Heart left ventricle (tissue), 16 donors: ENCODE data around the gene ERAS. TPM values are rescaled to one million over a fixed set of nuclear protein-coding genes. Genes with fewer than 3 reads are reported as not detected.

Experiments
- ATAC-seq, 4 donors: fragments of 200-7000 bp; cut with Tn5 transposase; one replicate each; pipeline ENCODE4 v1.9.1; 2020 to 2022; ENCODE audit warnings: moderate library complexity in 4 of 4, mild to moderate bottlenecking in 3 of 4, moderate number of reproducible peaks in 1 of 4
- DNase-seq, 5 donors: peaks; one replicate each; pipeline ENCODE4 v3.0.0-alpha.2; 2020
- H3K27ac ChIP-seq, 12 donors: fragments of 200-600 bp; sonication (generic) in 4 of 12; one replicate each; pipeline versions ENCODE4 v1.5.0 to v1.8.0; 2016 to 2022; ENCODE audit warnings: mild to moderate bottlenecking in 2 of 12
- H3K27me3 ChIP-seq, 9 donors: fragments of 200-600 bp; sonication (generic) in 2 of 9; one replicate each; pipeline versions ENCODE4 v1.5.1 to v1.8.0; 2016 to 2022; ENCODE audit warnings: mild to moderate bottlenecking in 3 of 9
- H3K36me3 ChIP-seq, 9 donors: fragments of 200-600 bp; sonication (generic) in 2 of 9; one replicate each; pipeline versions ENCODE4 v1.5.0 to v1.8.0; 2018 to 2022; ENCODE audit warnings: mild to moderate bottlenecking in 2 of 9
- H3K4me1 ChIP-seq, 12 donors: fragments of 200-600 bp; sonication (generic) in 4 of 12; one replicate each; pipeline versions ENCODE4 v1.5.0 to v1.8.0; 2016 to 2022; ENCODE audit warnings: mild to moderate bottlenecking in 3 of 12
- H3K4me3 ChIP-seq, 12 donors: fragments of 200-600 bp; sonication (generic) in 4 of 12; one replicate each; pipeline versions ENCODE4 v1.5.0 to v1.8.0; 2017 to 2022; ENCODE audit warnings: mild to moderate bottlenecking in 9 of 12, moderate library complexity in 4 of 12
- H3K9me3 ChIP-seq, 12 donors: fragments of 200-600 bp; sonication (generic) in 4 of 12; one replicate each; pipeline versions ENCODE4 v1.5.0 to v1.8.0; 2016 to 2022; ENCODE audit warnings: mild to moderate bottlenecking in 1 of 12
- POLR2A ChIP-seq, 2 donors: fragments of 450-650 bp; IDR thresholded peaks; one replicate each; pipeline ENCODE4 v1.6.1; 2017; ENCODE audit warnings: antibody characterized with exemption in 2 of 2, mild to moderate bottlenecking in 2 of 2, moderate library complexity in 2 of 2
- WGBS, 4 donors: extraction: QIAGEN DNeasy Blood & Tissue Kit in 2 of 4; methylation state at CpG; one replicate each; pipeline versions ENCODE4 v1.1.5 to v1.1.7; 2013 to 2018; 5-methylcytosine and 5-hydroxymethylcytosine counted together
- intact Hi-C, 10 donors: fragments of 100-400 bp; cut with DNase I; formaldehyde crosslinking; loops; one replicate each; pipeline versions ENCODE4 v1.11.1 to v1.14.2; 2022
- polyA plus RNA-seq, 2 donors: library from polyadenylated mRNA; stranded (reverse); fragments of 200-250 nt; gene quantifications; one replicate each; pipeline ENCODE4 v1.2.3, GENCODE V29; 2013
- total RNA-seq, 9 donors: library from RNA; depleted of rRNA in 2 of 9; stranded (reverse); fragments of >200 nt in 2 of 9; fragmentation: NEBNext Ultra II Directional in 3 of 9; extraction: Animal tissue kit (Norgen Biotek cat#: 25700) in 3 of 9; gene quantifications; one replicate each; pipeline versions ENCODE4 v1.1.0 to v1.2.4, GENCODE V29; 2016 to 2023
- TF ChIP-seq, protein P1 (sequence below), 12 donors: fragments of 200-600 bp; sonication (generic) in 4 of 12; IDR thresholded peaks; one replicate each; pipeline versions ENCODE4 v1.5.0 to v1.8.0; 2018 to 2022; ENCODE audit warnings: antibody characterized with exemption in 12 of 12, mild to moderate bottlenecking in 5 of 12
- donor health status: ischemic (EF 13 %, LVEDD 7.1; RV severe dilation, severe dysfunction).
- donor health status: healthy with polysubstance abuse.
- donor health status: DM: no; HTN: yes; CAD: no.
- donor health status: DM: no; HTN: no; CAD: no.
- donor health status: ischemic (EF 25% LVEDD 6.9; RV normal size, moderate dysfunction).
- donor health status: ischemic (EF 25% LVEDD 5.7; RV mildly dilated, moderate dysfunction).
- donor health status: healthy.
- donor health status: DM: yes; HTN: yes; CAD: no.
- donor health status: ischemic (EF 35%, LVEDD 5.7; RV mildly dilated, moderate dysfunction).
- donor health status: nonischemic (EF 11% LVEDD 7.7; RV severe dilation, severe dysfunction).
- donor health status: DM: yes; HTN: yes; CAD: no.
- donor health status: PGD.
- donor health status: ischemic (EF 29% LVEDD 5.4; RV normal size, mild dysfunction).
- donor health status: nonischemic (EF 23%, LVEDD 6.1; RV moderate dilation, normal function).

ERAS gene
- total and polyA plus RNA-seq, 11 donors: not detected

DNA sequence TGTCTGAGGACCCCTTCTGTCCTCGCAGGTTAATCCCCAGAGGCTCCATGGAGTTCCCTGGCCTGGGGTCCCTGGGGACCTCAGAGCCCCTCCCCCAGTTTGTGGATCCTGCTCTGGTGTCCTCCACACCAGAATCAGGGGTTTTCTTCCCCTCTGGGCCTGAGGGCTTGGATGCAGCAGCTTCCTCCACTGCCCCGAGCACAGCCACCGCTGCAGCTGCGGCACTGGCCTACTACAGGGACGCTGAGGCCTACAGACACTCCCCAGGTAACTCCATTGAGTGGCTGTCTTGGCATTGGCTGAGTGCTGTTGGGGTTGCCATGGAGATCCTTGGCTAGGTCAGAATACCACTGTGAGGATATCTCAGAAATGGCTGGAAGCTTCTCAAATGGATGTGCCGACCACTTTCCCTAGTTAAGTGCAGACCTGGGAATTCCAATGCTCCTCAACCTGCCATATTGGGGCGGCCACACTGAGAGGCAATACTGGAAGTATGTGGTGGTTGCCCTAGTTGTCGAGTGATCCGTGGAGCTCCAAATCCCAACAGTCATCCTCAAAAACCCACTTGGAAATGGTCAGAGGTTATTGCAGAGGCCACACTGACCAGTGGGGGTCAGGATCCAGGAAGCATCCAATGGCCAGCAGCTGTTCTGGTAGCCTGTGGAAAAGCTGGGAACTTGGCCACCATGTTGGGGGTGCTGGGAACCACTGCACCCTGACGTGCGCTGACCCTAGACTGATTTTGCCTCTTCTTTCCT lies 35.1 kb upstream of the ERAS start:
- DNase-seq (no peak), ATAC-seq (no peak)
- Histone ChIP-seq H3K4me3 (no peak overlapping the region), H3K4me1 (no peaks in the 10 kb centered on the region), H3K36me3 (no peaks in the 10 kb centered on the region), H3K27ac (no peak overlapping the region), H3K27me3 (peaks cover 0 to 17% (median 0%) of the 10 kb centered on the region in 9 donors), H3K9me3 (no peaks in the 10 kb centered on the region)
- TF ChIP-seq, protein P1, sequence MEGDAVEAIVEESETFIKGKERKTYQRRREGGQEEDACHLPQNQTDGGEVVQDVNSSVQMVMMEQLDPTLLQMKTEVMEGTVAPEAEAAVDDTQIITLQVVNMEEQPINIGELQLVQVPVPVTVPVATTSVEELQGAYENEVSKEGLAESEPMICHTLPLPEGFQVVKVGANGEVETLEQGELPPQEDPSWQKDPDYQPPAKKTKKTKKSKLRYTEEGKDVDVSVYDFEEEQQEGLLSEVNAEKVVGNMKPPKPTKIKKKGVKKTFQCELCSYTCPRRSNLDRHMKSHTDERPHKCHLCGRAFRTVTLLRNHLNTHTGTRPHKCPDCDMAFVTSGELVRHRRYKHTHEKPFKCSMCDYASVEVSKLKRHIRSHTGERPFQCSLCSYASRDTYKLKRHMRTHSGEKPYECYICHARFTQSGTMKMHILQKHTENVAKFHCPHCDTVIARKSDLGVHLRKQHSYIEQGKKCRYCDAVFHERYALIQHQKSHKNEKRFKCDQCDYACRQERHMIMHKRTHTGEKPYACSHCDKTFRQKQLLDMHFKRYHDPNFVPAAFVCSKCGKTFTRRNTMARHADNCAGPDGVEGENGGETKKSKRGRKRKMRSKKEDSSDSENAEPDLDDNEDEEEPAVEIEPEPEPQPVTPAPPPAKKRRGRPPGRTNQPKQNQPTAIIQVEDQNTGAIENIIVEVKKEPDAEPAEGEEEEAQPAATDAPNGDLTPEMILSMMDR (IDR thresholded peaks at IDR 0.05): no peak
- no peak for TF ChIP-seq POLR2A (IDR thresholded peaks at IDR 0.05)
- intact Hi-C loops: loop anchor here in 1 of 10 donors (10.0 kb wide), 1 partner anchor 46 kb away; no protein-coding TSS in a partner anchor
- WGBS, 4 donors: 71 to 87% (median 82%) methylated on average over 7 to 11 of the region's 11 CpGs

DNA sequence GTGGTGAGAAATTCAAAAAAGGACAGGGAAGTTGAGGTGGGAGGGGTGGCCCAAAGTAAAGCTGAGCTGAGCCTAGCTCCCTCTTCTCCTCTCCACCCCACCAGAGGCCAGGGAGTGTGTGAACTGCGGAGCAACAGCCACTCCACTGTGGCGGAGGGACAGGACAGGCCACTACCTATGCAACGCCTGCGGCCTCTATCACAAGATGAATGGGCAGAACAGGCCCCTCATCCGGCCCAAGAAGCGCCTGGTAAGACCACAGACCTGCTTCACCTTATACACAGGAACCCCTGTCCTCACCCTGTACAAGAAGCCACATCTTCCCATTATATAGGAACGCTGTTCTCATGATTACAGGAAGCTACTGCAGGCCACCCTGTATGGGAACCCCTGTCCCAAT lies 34.1 kb upstream of the ERAS start:
- DNase-seq (no peak), ATAC-seq (no peak)
- intact Hi-C loops: loop anchor here in 1 of 10 donors (10.0 kb wide), 1 partner anchor 47 kb away; no protein-coding TSS in a partner anchor
- H3K4me1 ChIP-seq: no peaks in the 10 kb centered on the region
- peaks cover 0 to 12% (median 0%) of the 10 kb centered on the region in 9 donors for H3K27me3 ChIP-seq
- TF ChIP-seq, protein P1 (IDR thresholded peaks at IDR 0.05): no peak
- no peak for TF ChIP-seq POLR2A (IDR thresholded peaks at IDR 0.05)
- no peak overlapping the region for H3K4me3 ChIP-seq
- 71 to 93% (median 81%) methylated on average over 7 of the region's 7 CpGs for whole genome bisulfite sequencing, 4 donors
- no peaks in the 10 kb centered on the region for H3K36me3 ChIP-seq
- H3K9me3 ChIP-seq: no peaks in the 10 kb centered on the region
- no peak overlapping the region for H3K27ac ChIP-seq

DNA sequence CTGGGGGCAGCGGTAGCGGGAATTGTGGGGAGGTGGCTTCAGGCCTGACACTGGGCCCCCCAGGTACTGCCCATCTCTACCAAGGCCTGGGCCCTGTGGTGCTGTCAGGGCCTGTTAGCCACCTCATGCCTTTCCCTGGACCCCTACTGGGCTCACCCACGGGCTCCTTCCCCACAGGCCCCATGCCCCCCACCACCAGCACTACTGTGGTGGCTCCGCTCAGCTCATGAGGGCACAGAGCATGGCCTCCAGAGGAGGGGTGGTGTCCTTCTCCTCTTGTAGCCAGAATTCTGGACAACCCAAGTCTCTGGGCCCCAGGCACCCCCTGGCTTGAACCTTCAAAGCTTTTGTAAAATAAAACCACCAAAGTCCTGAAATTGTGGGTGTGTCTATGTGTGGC lies 32.4 kb upstream of the ERAS start:
- Histone ChIP-seq H3K4me1 (no peaks in the 10 kb centered on the region), H3K27ac (no peak overlapping the region), H3K9me3 (no peaks in the 10 kb centered on the region), H3K4me3 (no peak overlapping the region), H3K36me3 (no peaks in the 10 kb centered on the region), H3K27me3 (peaks cover 0 to 6% (median 0%) of the 10 kb centered on the region in 9 donors)
- 70 to 93% (median 85%) methylated on average over 2 to 4 of the region's 4 CpGs for WGBS, 4 donors
- ATAC-seq (no peak), DNase-seq (no peak)
- intact Hi-C loops: loop anchor here in 1 of 10 donors (10.0 kb wide), 1 partner anchor 49 kb away; no protein-coding TSS in a partner anchor
- TF ChIP-seq, protein P1 (IDR thresholded peaks at IDR 0.05): no peak
- TF ChIP-seq POLR2A (IDR thresholded peaks at IDR 0.05): no peak

DNA sequence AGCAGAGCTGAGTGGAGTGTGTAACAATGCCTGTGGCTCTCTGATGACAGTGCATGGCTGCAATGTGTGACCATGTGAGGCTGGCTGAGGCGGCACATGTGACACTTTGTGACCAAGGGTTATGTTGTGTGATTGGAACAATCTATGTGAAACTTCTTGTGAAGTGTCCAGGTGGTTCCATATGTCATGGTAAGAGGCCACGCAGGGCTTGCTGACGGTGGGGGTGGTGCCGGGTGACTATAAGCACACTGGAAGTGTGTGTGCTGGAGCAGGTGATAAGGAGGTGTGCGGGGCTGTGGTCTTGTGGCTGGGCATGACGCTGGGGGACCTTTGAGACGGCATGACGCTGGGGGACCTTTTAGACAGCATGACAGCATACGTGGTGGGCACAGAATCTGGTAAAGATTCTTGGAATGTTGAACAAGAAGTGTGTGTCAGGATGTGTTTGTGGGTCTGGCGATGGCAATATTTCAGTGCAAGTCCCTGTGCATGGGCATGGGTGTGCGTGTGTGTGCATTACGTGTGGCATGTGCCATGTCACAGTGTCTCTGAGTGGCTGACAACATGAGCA lies 31.9 kb upstream of the ERAS start:
- Histone ChIP-seq H3K36me3 (no peaks in the 10 kb centered on the region), H3K9me3 (no peaks in the 10 kb centered on the region), H3K27ac (no peak overlapping the region), H3K4me1 (no peaks in the 10 kb centered on the region), H3K4me3 (no peak overlapping the region), H3K27me3 (peaks cover 0 to 5% (median 0%) of the 10 kb centered on the region in 9 donors)
- TF ChIP-seq, protein P1 (IDR thresholded peaks at IDR 0.05): no peak
- TF ChIP-seq POLR2A (IDR thresholded peaks at IDR 0.05): no peak
- WGBS, 4 donors: 68 to 72% (median 70%) methylated on average over 12 of the region's 12 CpGs
- intact Hi-C loops: loop anchor here in 1 of 10 donors (10.0 kb wide), 1 partner anchor 50 kb away; no protein-coding TSS in a partner anchor
- no peak for ATAC-seq
- no peak for DNase-seq
